Neuronal stem cell (in vitro differentiated cells): ENCODE results near the gene PLA2G2E.

Source experiments
- DNase-seq: peaks from one replicate; pipeline ENCODE4 v3.0.0-alpha.2; 2013; ENCODE audit warnings: low spot score
- H2AFZ ChIP-seq: one replicate; pipeline ENCODE4 v1.6.1; 2013; ENCODE audit warnings: mild to moderate bottlenecking, low read length, inconsistent platforms
- H2AK5ac ChIP-seq: 2 replicates; pipeline ENCODE4 v1.6.1; 2013; ENCODE audit warnings: low read depth, mild to moderate bottlenecking, inconsistent platforms, low read length, moderate library complexity, mixed read lengths
- H2BK120ac ChIP-seq: 2 replicates; pipeline ENCODE4 v1.6.1; 2013; ENCODE audit warnings: low read depth, mild to moderate bottlenecking, inconsistent platforms, low read length, moderate library complexity, mixed read lengths
- H2BK12ac ChIP-seq: one replicate; pipeline ENCODE4 v1.6.1; 2013; ENCODE audit warnings: low read length, inconsistent platforms
- H2BK15ac ChIP-seq: 2 replicates; pipeline ENCODE4 v1.6.1; 2013; ENCODE audit warnings: mild to moderate bottlenecking, low read length, inconsistent platforms, mixed read lengths
- H2BK5ac ChIP-seq: one replicate; pipeline ENCODE4 v1.6.1; 2013; ENCODE audit warnings: inconsistent platforms, mild to moderate bottlenecking, low read length, moderate library complexity
- H3K14ac ChIP-seq: one replicate; pipeline ENCODE4 v1.6.1; 2013; ENCODE audit warnings: low read length, inconsistent platforms
- H3K18ac ChIP-seq: 2 replicates; pipeline ENCODE4 v1.6.1; 2013; ENCODE audit warnings: low read length, inconsistent platforms
- H3K23ac ChIP-seq: 2 replicates; pipeline ENCODE4 v1.6.1; 2013; ENCODE audit warnings: low read depth, mild to moderate bottlenecking, mixed read lengths, low read length, inconsistent platforms; ENCODE audit not compliant: poor library complexity
- H3K27ac ChIP-seq: replicated peaks from 3 replicates; pipeline ENCODE4 v1.5.1; 2013; ENCODE audit warnings: low read length, inconsistent platforms
- H3K27me3 ChIP-seq, 3 experiments: 2 replicates each; pipeline ENCODE4 v1.6.1; 2013; ENCODE audit warnings: low read length in 3 of 3, mild to moderate bottlenecking in 2 of 3, inconsistent platforms in 1 of 3, low read depth in 1 of 3, mixed read lengths in 1 of 3, moderate library complexity in 1 of 3; ENCODE audit not compliant: control insufficient read depth in 3 of 3, insufficient read depth in 3 of 3
- H3K36me3 ChIP-seq, 2 donors: replicated peaks in 1 of 2; 2 replicates each; pipeline ENCODE4 v1.6.1; 2013; ENCODE audit warnings: low read length in 2 of 2; ENCODE audit not compliant: control insufficient read depth in 2 of 2, insufficient read depth in 2 of 2
- H3K4ac ChIP-seq: 2 replicates; pipeline ENCODE4 v1.6.1; 2013; ENCODE audit warnings: inconsistent platforms, mild to moderate bottlenecking, low read length, moderate library complexity
- H3K4me1 ChIP-seq, 2 donors: 1 replicate in 1 of 2; 2 replicates in 1 of 2; pipeline ENCODE4 v1.6.1; 2013; ENCODE audit warnings: low read length in 2 of 2, low read depth in 1 of 2; ENCODE audit not compliant: control insufficient read depth in 2 of 2, insufficient read depth in 1 of 2
- H3K4me2 ChIP-seq: one replicate; pipeline ENCODE4 v1.6.1; 2013; ENCODE audit warnings: mild to moderate bottlenecking, low read length, inconsistent platforms; ENCODE audit not compliant: insufficient read depth, poor library complexity, severe bottlenecking
- H3K4me3 ChIP-seq, 2 donors: 2 replicates each; pipeline ENCODE4 v1.5.1; 2013; ENCODE audit warnings: low read length in 2 of 2, mild to moderate bottlenecking in 2 of 2, inconsistent platforms in 1 of 2, moderate library complexity in 1 of 2
- H3K79me1 ChIP-seq: one replicate; pipeline ENCODE4 v1.6.1; 2013; ENCODE audit warnings: low read depth, mild to moderate bottlenecking, inconsistent platforms, low read length, moderate library complexity
- H3K9ac ChIP-seq: one replicate; pipeline ENCODE4 v1.6.1; 2013; ENCODE audit warnings: mild to moderate bottlenecking, low read depth, low read length, inconsistent platforms; ENCODE audit not compliant: poor library complexity
- H3K9me3 ChIP-seq, 2 donors: replicated peaks in 1 of 2; 2 replicates each; pipeline versions ENCODE3 to v1.6.1; 2013; ENCODE audit warnings: low read length in 2 of 2, mild to moderate bottlenecking in 2 of 2, inconsistent platforms in 1 of 2, low read depth in 1 of 2, mixed read lengths in 1 of 2, moderate library complexity in 1 of 2; ENCODE audit not compliant: control insufficient read depth in 2 of 2, insufficient read depth in 1 of 2
- H4K8ac ChIP-seq: one replicate; pipeline ENCODE4 v1.6.1; 2013; ENCODE audit warnings: low read depth, mild to moderate bottlenecking, inconsistent platforms, low read length, moderate library complexity
- H4K91ac ChIP-seq: one replicate; pipeline ENCODE4 v1.6.1; 2013; ENCODE audit warnings: low read length, low read depth, mild to moderate bottlenecking, inconsistent platforms; ENCODE audit not compliant: poor library complexity
- WGBS, 2 donors: extraction: QIAGEN DNeasy Blood & Tissue Kit; methylation state at CpG; one replicate each; pipeline ENCODE4 v1.1.7; 2013; ENCODE audit warnings: missing lambda C conversion rate in 2 of 2, mixed read lengths in 1 of 2; ENCODE audit not compliant: insufficient read length in 2 of 2, insufficient replicate concordance in 1 of 2; ENCODE audit errors: extremely low coverage in 2 of 2; 5-methylcytosine and 5-hydroxymethylcytosine counted together

Gene PLA2G2E

GRCh38 chr1:19889656-19890055, 33.8 kb downstream of the PLA2G2E start:
- Histone ChIP-seq H3K14ac (no peak overlapping the region), H2BK12ac (no peak overlapping the region), H2AK5ac (no peak overlapping the region), H3K9ac (no peak overlapping the region), H3K23ac (no peak overlapping the region), H3K79me1 (peaks cover 2% of the 10 kb centered on the region), H3K4me3 (no peak overlapping the region), H3K9me3 (no peaks in the 10 kb centered on the region), H3K27me3 (no peaks in the 10 kb centered on the region), H3K4ac (no peak overlapping the region), H4K8ac (no peak overlapping the region), H2BK15ac (no peak overlapping the region), H3K4me2 (no peak overlapping the region), H4K91ac (no peak overlapping the region), H2BK120ac (no peak overlapping the region), H2AFZ (no peak overlapping the region), H3K36me3 (peaks cover 24 to 82% of the 10 kb centered on the region in 2 donors), H3K27ac (no peak overlapping the region), H3K4me1 (no peaks in the 10 kb centered on the region), H3K18ac (no peak overlapping the region), H2BK5ac (no peak overlapping the region)
- DNase-seq = no peak

- H4K8ac ChIP-seq = no peak overlapping the region
Observed at GRCh38 chr1:19888112-19888511, 35.3 kb downstream of the PLA2G2E start.

GRCh38 chr1:19885821-19886220, 37.6 kb downstream of the PLA2G2E start:
- Histone ChIP-seq H3K23ac (no peak overlapping the region), H3K79me1 (peaks cover 8% of the 10 kb centered on the region), H3K9me3 (no peaks in the 10 kb centered on the region), H3K9ac (no peak overlapping the region), H2BK12ac (no peak overlapping the region), H2AFZ (no peak overlapping the region), H3K27ac (no peak overlapping the region), H3K14ac (no peak overlapping the region), H2BK120ac (no peak overlapping the region), H4K8ac (no peak overlapping the region), H2BK5ac (no peak overlapping the region), H3K18ac (no peak overlapping the region), H2AK5ac (no peak overlapping the region), H3K4me1 (peaks cover 0 to 5% of the 10 kb centered on the region in 2 donors), H3K27me3 (no peaks in the 10 kb centered on the region), H3K4me3 (no peak overlapping the region), H4K91ac (no peak overlapping the region), H3K4ac (no peak overlapping the region), H3K4me2 (no peak overlapping the region), H3K36me3 (peaks cover 8 to 45% of the 10 kb centered on the region in 2 donors), H2BK15ac (no peak overlapping the region)
- WGBS, 2 donors = no CpG with 5 or more reads among the region's 2 CpGs
- DNase-seq = no peak

More at GRCh38 chr1:19888112-19888511, 35.3 kb downstream of the PLA2G2E start:
- Histone ChIP-seq H2BK120ac (no peak overlapping the region), H3K27ac (no peak overlapping the region), H2AFZ (no peak overlapping the region), H3K36me3 (peaks cover 18 to 68% of the 10 kb centered on the region in 2 donors), H3K4me3 (no peak overlapping the region), H4K91ac (no peak overlapping the region), H3K18ac (no peak overlapping the region), H3K14ac (no peak overlapping the region), H2BK12ac (no peak overlapping the region), H3K27me3 (no peaks in the 10 kb centered on the region), H2BK15ac (no peak overlapping the region), H3K4me1 (peaks cover 0 to 4% of the 10 kb centered on the region in 2 donors), H3K23ac (no peak overlapping the region), H2AK5ac (no peak overlapping the region), H3K4ac (no peak overlapping the region), H3K79me1 (peaks cover 2% of the 10 kb centered on the region), H3K9ac (no peak overlapping the region), H3K9me3 (no peaks in the 10 kb centered on the region), H2BK5ac (no peak overlapping the region), H3K4me2 (no peak overlapping the region)
- DNase-seq = no peak
- no CpG with 5 or more reads among the region's 1 CpG for WGBS, 2 donors

- no peak overlapping the region for H3K14ac ChIP-seq
- no peak overlapping the region for H3K4me3 ChIP-seq
- H3K27ac ChIP-seq = no peak overlapping the region
- no peaks in the 10 kb centered on the region for H3K9me3 ChIP-seq
- no peak overlapping the region for H3K4me2 ChIP-seq
- no peak for DNase-seq
- H4K91ac ChIP-seq = no peak overlapping the region
- no peak overlapping the region for H2BK15ac ChIP-seq
- H4K8ac ChIP-seq = no peak overlapping the region
- H3K9ac ChIP-seq = no peak overlapping the region
- no peak overlapping the region for H2AK5ac ChIP-seq
- H3K79me1 ChIP-seq = peaks cover 8% of the 10 kb centered on the region
- no peak overlapping the region for H3K23ac ChIP-seq
- H2BK5ac ChIP-seq = no peak overlapping the region
- no peak overlapping the region for H2BK12ac ChIP-seq
- H3K36me3 ChIP-seq = peaks cover 7 to 32% of the 10 kb centered on the region in 2 donors
- no peak overlapping the region for H2BK120ac ChIP-seq
- no peak overlapping the region for H2AFZ ChIP-seq
- no peak overlapping the region for H3K4ac ChIP-seq
- no CpG with 5 or more reads among the region's 2 CpGs for WGBS, 2 donors
- no peak overlapping the region for H3K18ac ChIP-seq
- no peaks in the 10 kb centered on the region for H3K27me3 ChIP-seq
- peaks cover 0 to 5% of the 10 kb centered on the region in 2 donors for H3K4me1 ChIP-seq
Observed at GRCh38 chr1:19884312-19884711, 39.1 kb downstream of the PLA2G2E start.
